HFFc6 (cell line): ENCODE results near the gene PAXX. TPM values are rescaled to one million over a fixed set of nuclear protein-coding genes. Genes with fewer than 3 reads are reported as not detected.

Experiments used
- DNase-seq: peaks from one replicate; pipeline ENCODE4 v3.0.0-alpha.2; 2018
- H3K27ac Mint-ChIP-seq: 2 replicates; pipeline ENCODE4 v1.8.0; 2020; ENCODE audit warnings: mild to moderate bottlenecking, mixed read lengths
- H3K27me3 Mint-ChIP-seq: 2 replicates; pipeline ENCODE4 v1.8.0; 2021; ENCODE audit warnings: mild to moderate bottlenecking, moderate library complexity, mixed read lengths; ENCODE audit not compliant: insufficient read depth
- H3K36me3 Mint-ChIP-seq: 2 replicates; pipeline ENCODE4 v1.8.0; 2021; ENCODE audit warnings: low read depth, mixed read lengths
- H3K4me1 Mint-ChIP-seq: 2 replicates; pipeline ENCODE4 v1.8.0; 2020; ENCODE audit warnings: low read depth, mixed read lengths
- H3K4me3 Mint-ChIP-seq: 2 replicates; pipeline ENCODE4 v1.8.0; 2020; ENCODE audit warnings: mild to moderate bottlenecking, moderate library complexity, mixed read lengths
- H3K9me3 Mint-ChIP-seq: 2 replicates; pipeline ENCODE4 v1.8.0; 2020; ENCODE audit warnings: mild to moderate bottlenecking, mixed read lengths
- CTCF ChIP-seq: fragments of 200-600 bp; sonication (generic); IDR thresholded peaks from 2 replicates; pipeline ENCODE4 v1.5.0; 2021; ENCODE audit warnings: antibody characterized with exemption, mild to moderate bottlenecking
- total RNA-seq, 6 experiments: library from RNA; stranded (reverse); fragmentation: NEBNext Ultra II Directional; extraction: Animal tissue kit (Norgen Biotek cat#: 25700); gene quantifications; 2 replicates in 1 of 6; 3 replicates in 5 of 6; pipeline ENCODE4 v1.2.3, GENCODE V29; 2021

Gene PAXX
- total RNA-seq, 6 experiments from 2014 or later = 26.0 to 42.6 (median 29.0) TPM

GRCh38 chr9:136958898-136959850 is 33.0 kb upstream of the PAXX start:
- H3K4me3 Mint-ChIP-seq = no peak overlapping the region
- no peak for TF ChIP-seq CTCF
- H3K9me3 Mint-ChIP-seq = peaks cover 8% of the 10 kb centered on the region; the same call in 1 of the 2 replicates
- H3K4me1 Mint-ChIP-seq = no peaks in the 10 kb centered on the region
- DNase-seq = no peak
- H3K36me3 Mint-ChIP-seq = no peaks in the 10 kb centered on the region
- peaks cover 8% of the 10 kb centered on the region for H3K27me3 Mint-ChIP-seq
- no peak overlapping the region for H3K27ac Mint-ChIP-seq

DNA sequence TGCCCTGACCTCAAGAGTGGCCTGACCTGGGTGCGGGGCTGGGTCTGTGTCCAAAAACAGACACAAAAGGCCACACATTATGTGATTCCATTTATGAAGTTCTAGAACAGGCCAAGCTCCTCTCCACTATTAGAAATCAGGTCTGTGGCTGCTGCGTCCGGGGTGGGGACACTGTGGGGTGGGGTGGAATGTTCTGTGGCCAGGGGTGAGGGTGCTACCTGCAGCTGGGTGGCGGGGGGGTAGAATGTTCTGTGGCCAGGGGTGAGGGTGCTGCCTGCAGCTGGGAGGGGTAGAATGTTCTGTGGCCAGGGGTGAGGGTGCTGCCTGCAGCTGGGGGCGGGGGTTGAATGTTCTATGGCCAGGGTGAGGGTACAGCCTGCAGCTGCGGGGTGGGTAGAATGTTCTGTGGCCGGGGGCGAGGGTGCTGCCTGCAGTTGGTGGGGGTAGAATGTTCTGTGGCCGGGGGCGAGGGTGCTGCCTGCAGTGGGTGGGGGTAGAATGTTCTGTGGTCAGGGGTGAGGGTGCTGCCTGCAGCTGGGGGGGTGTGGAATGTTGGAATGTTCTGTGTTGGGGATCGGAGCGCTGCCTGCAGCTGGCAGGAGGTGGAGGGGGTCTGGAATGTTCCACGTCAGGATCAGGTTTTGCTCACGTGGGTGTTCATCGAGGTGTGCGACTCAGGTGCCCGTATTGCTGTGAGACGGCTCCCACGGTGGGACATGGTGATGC is 31.8 kb upstream of the PAXX start:
- Mint-ChIP-seq H3K27ac (no peak overlapping the region), H3K36me3 (no peaks in the 10 kb centered on the region), H3K4me3 (no peak overlapping the region), H3K27me3 (peaks cover 8% of the 10 kb centered on the region), H3K9me3 (peaks cover 8% of the 10 kb centered on the region; the same call in 1 of the 2 replicates), H3K4me1 (no peaks in the 10 kb centered on the region)
- DNase-seq = no peak
- TF ChIP-seq CTCF = no peak

DNA sequence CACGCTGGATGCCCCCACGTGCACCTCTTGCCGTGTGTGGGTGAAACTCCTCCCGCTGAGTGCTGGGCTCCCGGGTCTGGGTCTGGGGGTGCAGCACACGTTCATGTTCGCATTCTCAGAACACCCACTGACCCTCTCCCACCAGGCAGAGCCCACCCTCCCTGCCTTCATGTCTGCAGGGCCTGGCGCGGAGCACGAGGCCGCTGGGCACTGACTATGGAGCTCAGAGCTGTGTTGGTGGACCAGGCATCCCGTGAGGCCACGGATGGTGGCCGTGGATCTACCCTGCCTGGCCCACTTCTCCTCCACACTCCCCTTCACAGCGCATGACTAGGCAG is 31.3 kb upstream of the PAXX start:
- Mint-ChIP-seq H3K27ac (no peak overlapping the region), H3K27me3 (peaks cover 8% of the 10 kb centered on the region), H3K9me3 (peaks cover 8% of the 10 kb centered on the region; the same call in 1 of the 2 replicates), H3K36me3 (no peaks in the 10 kb centered on the region), H3K4me3 (no peak overlapping the region), H3K4me1 (peaks cover 4% of the 10 kb centered on the region)
- TF ChIP-seq CTCF = no peak
- no peak for DNase-seq

DNA sequence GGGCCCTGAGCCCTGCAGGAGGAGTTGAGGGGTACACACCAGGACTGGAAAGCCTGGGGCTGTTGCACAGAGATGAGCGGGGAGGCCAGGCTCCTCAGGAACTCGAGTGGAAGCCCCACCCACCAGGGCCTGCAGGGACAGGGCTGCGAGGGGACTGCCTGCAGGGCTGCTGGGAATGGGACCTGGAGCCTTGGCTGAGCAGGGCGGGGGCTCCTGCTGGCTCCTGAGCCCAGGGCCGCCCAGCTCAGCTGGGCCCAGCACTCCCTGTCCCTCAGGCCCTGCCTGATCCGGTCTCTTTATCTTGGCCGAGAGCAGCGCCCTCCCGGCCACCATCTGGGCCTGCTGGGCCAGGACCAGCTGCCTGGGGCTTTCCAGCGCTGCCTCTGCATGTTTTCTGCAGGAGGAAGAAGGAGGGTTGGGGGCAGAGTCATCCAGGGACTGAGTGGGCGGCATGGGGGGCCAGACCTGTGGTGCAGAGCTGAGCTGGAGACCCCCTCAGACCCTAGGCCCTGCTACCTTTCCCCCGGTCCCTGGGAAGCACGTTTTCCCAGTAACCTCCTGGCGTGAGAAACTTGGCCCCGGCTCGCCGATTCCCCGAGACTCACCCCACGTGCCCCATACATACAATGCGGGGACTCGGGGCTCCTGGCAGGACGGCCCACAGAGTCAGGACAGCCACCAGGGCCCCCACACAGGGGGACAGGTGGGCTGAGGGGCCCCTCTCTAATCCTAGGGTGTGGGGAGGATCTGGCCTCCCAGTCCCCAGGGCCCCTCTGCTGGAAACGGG is 30.8 kb upstream of the PAXX start:
- no peak for TF ChIP-seq CTCF
- H3K27ac Mint-ChIP-seq = no peak overlapping the region
- H3K27me3 Mint-ChIP-seq = peaks cover 4% of the 10 kb centered on the region
- H3K4me1 Mint-ChIP-seq = peaks cover 10% of the 10 kb centered on the region
- H3K36me3 Mint-ChIP-seq = no peaks in the 10 kb centered on the region
- no peak for DNase-seq
- no peak overlapping the region for H3K4me3 Mint-ChIP-seq
- H3K9me3 Mint-ChIP-seq = peaks cover 4% of the 10 kb centered on the region; the same call in 1 of the 2 replicates

GRCh38 chr9:136962163-136962562 is 30.1 kb upstream of the PAXX start:
- Mint-ChIP-seq H3K4me3 (no peak overlapping the region), H3K4me1 (peaks cover 10% of the 10 kb centered on the region), H3K36me3 (no peaks in the 10 kb centered on the region), H3K27ac (no peak overlapping the region), H3K27me3 (peaks cover 4% of the 10 kb centered on the region), H3K9me3 (no peaks in the 10 kb centered on the region)
- no peak for TF ChIP-seq CTCF
- DNase-seq = no peak
